ENCODE measurements around the gene STH. TPM values are rescaled to one million over a fixed set of nuclear protein-coding genes. Genes with fewer than 3 reads are reported as not detected.

Gene STH
- not detected in 2 replicates for total RNA-seq

GRCh38 chr17:45998987-45999899 is at the start of gene STH:
Gene STH (plus strand): TSS chr17:45999250. CDS start chr17:45999280, 30 bp downstream.

Other genes with a start within 250 kb of the STH start
- gene CRHR1, start 214.9 kb upstream of the STH start, total RNA-seq, result not detected in 2 replicates
- not detected in 2 replicates for gene SPPL2C, start 154.4 kb upstream of the STH start, total RNA-seq
- under 0.01 and 0.13 TPM in 2 replicates for gene MAPT, start 104.7 kb upstream of the STH start, total RNA-seq
- 52.8 and 95.1 TPM in 2 replicates for gene KANSL1, start 194.2 kb downstream of the STH start, total RNA-seq